OCI-LY1 (cell line): Measurements from ENCODE around the gene PIK3C2G.

Experiments
- EZH2 ChIP-seq: fragments of 200-600 bp; sonication (generic), shearing (Covaris generic); IDR thresholded peaks from 2 replicates; pipeline ENCODE4 v1.8.0; 2017; ENCODE audit warnings: borderline replicate concordance, mixed run types, mild to moderate bottlenecking, antibody characterized with exemption, low read length, moderate library complexity, mixed read lengths
- TF ChIP-seq, protein P1 (sequence below): fragments of 200-600 bp; sonication (generic), shearing (Covaris generic); IDR thresholded peaks from 2 replicates; pipeline ENCODE4 v1.5.1; 2017; ENCODE audit warnings: mild to moderate bottlenecking, antibody characterized with exemption, low read length, moderate library complexity, mixed read lengths

DNA sequence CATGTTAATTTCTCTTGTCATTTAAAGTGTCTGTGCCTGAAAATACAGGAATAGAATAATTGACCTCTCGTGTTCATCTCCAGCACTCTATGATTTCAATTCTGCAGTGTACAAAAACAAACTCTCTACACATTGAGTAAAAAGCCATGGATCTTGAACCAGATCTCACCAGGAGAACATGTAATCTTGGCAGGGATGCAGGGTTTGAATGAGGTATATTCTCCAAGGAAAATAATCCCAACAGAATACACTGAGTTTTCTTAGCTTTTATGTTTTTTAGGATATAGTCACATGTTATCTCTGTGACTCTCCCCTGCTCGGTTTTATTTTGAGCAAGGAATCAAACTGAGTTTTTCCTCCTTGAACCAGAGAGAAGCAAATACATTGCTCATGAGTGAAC lies 224.7 kb downstream of the PIK3C2G start:
- TF ChIP-seq, protein P1, sequence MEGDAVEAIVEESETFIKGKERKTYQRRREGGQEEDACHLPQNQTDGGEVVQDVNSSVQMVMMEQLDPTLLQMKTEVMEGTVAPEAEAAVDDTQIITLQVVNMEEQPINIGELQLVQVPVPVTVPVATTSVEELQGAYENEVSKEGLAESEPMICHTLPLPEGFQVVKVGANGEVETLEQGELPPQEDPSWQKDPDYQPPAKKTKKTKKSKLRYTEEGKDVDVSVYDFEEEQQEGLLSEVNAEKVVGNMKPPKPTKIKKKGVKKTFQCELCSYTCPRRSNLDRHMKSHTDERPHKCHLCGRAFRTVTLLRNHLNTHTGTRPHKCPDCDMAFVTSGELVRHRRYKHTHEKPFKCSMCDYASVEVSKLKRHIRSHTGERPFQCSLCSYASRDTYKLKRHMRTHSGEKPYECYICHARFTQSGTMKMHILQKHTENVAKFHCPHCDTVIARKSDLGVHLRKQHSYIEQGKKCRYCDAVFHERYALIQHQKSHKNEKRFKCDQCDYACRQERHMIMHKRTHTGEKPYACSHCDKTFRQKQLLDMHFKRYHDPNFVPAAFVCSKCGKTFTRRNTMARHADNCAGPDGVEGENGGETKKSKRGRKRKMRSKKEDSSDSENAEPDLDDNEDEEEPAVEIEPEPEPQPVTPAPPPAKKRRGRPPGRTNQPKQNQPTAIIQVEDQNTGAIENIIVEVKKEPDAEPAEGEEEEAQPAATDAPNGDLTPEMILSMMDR = no peak
- TF ChIP-seq EZH2 = no peak
